Fibroblast of skin of left quadriceps (primary cell): Measurements from ENCODE around the gene GPR35.
"Not testable (repeated sequence)": the region's sequence is repeated elsewhere in the genome, so short reads cannot be mapped to it uniquely, and the experiment has no call there.

Experiments
- DNase-seq, 2 experiments: peaks; one replicate each; pipeline ENCODE4 v3.0.0-alpha.2; 2013; ENCODE audit warnings: low read depth in 2 of 2

Gene GPR35

GRCh38 chr2:240639566-240639965, 14.3 kb downstream of the GPR35 start:
- no peak for DNase-seq

GRCh38 chr2:240640939-240641338, 15.7 kb downstream of the GPR35 start:
- DNase-seq = no peak

GRCh38 chr2:240642061-240642805, 17.0 kb downstream of the GPR35 start:
- DNase-seq = no peak

DNA sequence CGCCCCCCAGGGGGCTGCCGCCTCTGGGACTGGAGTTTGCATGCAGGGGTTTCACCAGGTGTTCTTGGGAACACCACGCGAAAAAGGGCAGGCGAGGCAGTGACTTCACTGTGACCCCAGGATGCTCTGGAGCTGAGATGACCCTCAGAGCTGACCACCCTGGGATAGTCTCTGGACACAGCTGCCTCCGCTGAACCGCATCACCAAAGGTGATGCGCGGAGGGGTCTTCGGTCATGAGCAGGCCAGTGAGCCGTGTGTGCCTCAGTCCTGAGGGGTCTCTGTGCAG, 17.5 kb downstream of the GPR35 start:
- DNase-seq = no peak

- no peak for DNase-seq
Observed at GRCh38 chr2:240643093-240643810, 18.0 kb downstream of the GPR35 start.

GRCh38 chr2:240643811-240644150, 18.5 kb downstream of the GPR35 start:
- no peak for DNase-seq

- no peak for DNase-seq
Observed at GRCh38 chr2:240644171-240644651, 18.9 kb downstream of the GPR35 start.

DNA sequence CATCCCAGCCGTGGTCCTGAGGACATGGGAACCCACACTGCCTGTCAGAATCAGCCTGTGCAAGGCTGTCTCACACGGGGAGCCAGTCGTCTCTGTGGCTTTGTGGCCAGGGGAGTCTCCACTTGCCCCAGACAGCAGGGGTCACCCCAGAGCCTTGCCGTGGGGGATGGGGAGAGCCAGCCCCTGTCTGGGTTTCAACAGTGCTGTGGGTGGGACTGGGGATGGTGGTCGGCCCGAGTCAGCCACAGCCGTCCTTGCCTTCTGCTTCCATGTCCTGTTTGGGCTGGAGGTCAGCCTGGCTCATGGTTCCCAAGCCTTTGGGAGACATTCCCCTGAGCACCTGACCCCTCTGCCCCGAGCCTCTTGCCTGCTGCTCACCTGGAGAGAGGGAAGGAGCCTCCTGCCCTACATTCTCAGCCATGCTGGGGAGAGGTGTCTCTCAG, 19.6 kb downstream of the GPR35 start:
- DNase-seq = no peak

DNA sequence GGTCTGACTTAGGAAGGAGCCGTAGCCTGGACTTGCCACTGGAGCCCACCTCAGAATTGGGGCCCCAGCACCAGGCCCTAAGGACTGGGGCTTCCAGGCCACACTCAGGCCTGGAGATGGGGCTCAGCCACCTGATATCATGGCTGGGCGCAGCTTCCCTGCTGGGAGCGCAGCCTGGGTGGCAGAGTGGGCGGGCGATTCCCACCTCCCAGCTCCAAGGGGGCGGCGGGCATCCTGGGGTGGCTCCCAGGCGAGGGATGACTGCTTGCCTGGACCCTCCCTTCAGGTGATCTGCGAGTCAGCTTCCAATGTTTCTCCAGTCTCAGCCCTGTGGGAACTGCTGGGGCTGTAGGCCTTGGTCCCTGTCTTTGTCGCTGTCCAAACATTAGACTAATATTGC, 20.1 kb downstream of the GPR35 start:
- DNase-seq = no peak

DNA sequence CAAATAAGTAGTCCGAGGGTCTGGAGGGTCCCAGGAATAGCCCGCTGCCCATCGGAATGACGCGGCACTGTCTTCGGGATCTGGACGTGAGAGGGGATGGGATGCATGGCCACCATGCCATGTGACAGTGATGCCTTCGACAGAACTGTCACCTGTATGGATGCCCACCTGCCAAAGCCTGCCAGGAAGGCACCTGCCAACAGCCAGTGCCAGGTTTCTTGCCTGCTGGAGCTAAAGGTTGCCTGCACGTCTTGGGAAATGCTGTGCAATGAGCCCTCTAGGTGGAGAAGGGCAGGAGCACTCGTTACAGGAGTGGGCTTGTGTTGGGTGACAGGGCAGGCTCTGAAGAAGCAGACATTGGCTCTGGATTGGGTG, 20.5 kb downstream of the GPR35 start:
- DNase-seq = no peak

DNA sequence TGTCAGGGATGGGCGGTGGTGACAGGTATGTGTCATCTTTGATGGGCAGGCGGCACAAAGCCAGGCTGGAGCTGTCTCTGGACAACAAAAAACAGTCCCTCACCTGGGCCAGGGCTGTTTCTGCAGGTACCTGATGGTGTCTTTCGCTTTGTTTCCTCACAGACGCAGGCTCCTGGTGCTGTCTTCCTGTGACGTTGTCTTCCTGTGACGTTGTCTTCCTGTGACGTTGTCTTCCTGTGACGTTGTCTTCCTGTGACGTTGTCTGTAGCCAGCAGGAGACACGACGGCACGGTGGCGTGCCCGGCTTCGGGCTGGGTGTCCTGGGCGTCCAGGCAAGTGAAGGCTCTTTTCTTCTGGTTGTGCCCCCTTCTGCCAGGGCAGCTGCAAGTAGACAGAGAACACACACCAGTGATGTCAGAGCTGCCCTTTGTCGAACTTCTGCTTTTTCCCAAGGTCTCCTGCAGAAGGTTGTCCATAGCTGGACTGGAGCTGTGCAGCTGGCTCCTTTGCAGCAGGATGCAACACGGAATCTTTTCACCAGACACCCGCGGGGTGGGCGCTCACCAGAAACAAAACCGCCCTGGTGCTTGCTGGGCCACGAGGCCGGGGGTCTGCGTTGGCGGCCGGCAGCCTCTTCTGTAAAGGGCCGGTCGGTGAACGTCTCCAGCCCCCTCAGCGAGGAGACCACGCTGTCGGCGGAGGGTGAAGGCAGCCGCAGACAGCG, 21.1 kb downstream of the GPR35 start:
- no peak for DNase-seq

GRCh38 chr2:240646900-240647502, 21.7 kb downstream of the GPR35 start:
- no peak for DNase-seq

DNA sequence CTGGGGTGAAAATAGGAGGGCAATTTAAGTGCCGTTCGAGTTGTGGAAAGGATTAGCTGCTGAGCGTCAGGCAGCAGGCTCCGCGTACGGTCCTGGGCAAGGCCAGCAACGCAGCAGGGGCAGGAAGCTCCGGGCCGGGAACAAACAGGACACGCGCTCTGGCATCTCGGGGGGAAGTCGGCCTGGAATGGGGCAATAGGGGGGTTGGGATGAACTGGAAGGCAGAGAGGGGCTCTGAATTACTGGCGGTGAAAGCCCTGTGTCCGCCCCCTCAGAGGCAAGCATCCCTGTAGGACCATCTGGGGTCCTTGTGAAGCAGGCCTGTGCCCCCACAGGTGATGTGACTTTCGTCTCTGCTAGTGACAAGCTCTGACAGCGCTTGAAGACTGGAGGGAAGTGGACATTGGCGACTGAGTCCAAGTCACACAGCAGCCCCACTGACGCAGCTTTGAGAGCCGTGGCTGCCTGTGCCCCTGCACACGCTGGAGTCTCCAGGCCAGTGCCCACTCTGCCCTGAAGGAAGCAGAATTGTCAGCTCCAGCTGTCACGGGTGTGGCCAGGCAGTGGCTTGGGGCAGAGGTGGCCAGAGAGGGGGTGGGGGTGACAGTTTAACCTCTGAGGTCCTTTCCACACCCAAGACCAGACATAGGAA, 22.3 kb downstream of the GPR35 start:
- no peak for DNase-seq

GRCh38 chr2:240648155-240648649, 22.9 kb downstream of the GPR35 start:
- no peak for DNase-seq

DNA sequence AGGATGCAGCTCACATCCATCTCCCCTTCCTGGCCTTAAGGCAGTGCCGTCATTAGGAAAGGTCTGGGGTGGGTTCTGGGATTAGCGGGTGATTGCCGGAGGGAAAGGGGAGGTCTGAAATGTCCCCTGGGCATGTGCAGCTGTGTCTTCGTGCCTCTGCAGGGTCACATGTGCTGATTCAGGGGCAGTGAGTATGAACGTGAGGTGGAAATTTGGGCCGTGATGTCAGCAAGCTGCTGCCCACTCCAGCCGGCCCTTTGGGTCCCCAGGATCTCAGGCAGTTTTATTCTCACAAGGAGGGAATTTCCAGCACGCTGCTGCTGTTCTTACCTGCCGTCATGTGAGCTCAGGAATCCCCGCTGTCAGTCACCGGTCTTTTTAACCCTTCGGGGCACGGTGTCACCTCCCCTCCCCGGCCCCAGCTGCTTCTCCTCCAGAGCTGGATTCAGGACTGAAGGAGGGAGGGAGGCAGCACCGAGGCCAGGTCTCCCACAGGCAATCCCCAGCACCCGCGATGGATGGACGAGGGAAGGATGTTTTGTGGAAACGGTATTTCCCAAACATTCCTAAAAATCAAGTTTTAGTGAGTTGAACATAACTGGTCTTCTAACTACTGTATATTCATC, 23.5 kb downstream of the GPR35 start:
- DNase-seq = no peak

GRCh38 chr2:240649331-240649730, 24.1 kb downstream of the GPR35 start:
- DNase-seq = no peak

DNA sequence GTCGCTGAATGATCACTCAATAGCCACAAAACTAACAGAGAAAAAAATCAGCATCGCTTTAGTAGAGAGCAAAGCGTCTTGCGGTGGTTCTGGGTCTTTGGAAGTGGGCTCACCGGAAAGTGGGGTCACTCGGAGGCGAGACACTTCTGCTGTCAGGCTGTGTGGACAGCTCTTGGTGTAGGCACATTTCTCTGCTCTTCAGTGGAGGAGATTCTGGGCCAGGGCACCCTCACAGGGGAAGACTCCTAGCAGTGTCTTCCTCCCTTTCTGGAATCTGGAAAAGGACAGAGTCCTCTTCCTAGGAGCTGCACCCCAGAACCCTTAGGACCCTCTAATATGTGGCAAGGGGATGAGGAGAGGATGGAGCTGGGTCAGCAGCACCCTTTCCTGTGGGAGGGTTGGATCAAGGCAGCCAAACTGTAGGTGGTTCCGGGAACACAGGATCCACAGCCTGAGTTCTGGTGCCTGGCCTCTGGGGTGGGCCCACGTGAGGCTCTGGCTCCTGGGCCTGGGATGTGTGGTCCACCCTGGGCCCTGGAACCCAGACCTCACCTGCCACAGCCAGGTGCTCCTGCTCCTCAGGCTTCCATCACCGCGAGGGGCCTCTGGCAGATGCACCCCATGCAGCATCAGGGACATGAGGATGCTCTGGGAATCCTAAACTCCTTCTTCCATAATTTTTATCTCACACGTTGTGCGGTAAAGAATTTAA, 25.1 kb downstream of the GPR35 start:
- no peak for DNase-seq

- DNase-seq = no peak
Observed at GRCh38 chr2:240651185-240651584, 25.9 kb downstream of the GPR35 start.

DNA sequence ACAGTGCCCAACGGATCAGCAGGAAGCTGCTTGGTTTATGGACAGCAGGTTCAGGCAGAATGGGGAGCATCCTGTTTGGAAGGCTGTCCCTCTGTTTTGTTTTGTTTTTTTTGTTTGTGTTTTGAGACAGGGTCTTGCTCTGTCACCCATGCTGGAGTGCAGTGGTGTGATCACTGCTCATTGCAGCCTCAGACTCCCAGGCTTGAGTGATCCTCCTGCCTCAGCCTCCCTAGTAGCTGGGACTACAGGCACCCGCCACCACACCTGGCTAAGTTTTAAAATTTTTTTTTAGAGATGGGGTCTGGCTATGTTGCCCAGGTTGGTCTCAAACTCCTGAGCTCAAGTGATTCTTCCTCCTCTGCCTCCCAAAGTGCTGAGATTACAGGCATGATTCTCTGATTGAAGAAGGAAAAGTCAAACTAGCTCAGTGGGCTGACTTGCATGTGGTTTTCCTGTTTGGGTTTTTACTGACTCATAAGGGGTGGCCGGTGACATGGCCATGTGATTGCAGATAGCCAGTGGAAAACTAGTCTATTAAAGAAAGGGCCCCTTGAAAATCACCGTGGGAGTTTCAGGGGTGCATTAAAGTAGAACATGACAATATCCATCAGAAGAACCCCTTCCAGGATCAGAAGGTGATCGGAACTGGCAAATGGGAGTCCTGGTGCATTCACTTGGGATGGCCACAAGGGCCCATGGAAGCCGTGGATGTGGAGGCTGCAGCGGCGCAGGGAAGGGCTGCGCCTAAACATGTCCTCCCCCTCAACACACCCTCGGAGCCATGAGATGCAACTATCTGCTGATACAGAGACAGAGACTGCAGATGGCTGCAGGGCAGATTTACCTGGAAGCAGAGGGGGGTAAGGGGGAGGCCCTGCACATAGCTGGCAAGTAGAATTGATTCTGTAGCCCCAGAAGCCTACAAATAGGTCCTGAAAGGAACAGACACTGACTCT, 30.9 kb downstream of the GPR35 start:
- DNase-seq = no peak

- not testable (repeated sequence) for DNase-seq
Observed at GRCh38 chr2:240659883-240660282, 34.6 kb downstream of the GPR35 start.
